K562 (cell line): ENCODE data around the gene CLCF1. TPM values are rescaled to one million over a fixed set of nuclear protein-coding genes. Genes with fewer than 3 reads are reported as not detected.

ENCODE experiments used
- ATF1 ChIP-seq, 2 experiments: fragments of 450-650 bp in 1 of 2; IDR thresholded peaks; 2 replicates each; pipeline ENCODE4 v1.6.1; 2016; ENCODE audit warnings: missing compliant biosample characterization in 1 of 2, missing genetic modification characterization in 1 of 2
- ATF7 ChIP-seq: fragments of 450-650 bp; IDR thresholded peaks from 2 replicates; pipeline ENCODE4 v1.7.1; 2014; ENCODE audit warnings: mild to moderate bottlenecking, moderate library complexity
- CHCHD3 ChIP-seq: fragments of 250-450 bp; sonication (Bioruptor Pico); IDR thresholded peaks from 2 replicates; pipeline ENCODE4 v2.1.2; 2022; ENCODE audit warnings: mild to moderate bottlenecking
- CHD4 ChIP-seq: fragments of 200-600 bp; sonication (generic); IDR thresholded peaks from 3 replicates; pipeline ENCODE4 v1.6.1; 2012; ENCODE audit warnings: low read depth, mild to moderate bottlenecking, mixed read lengths, low read length, inconsistent platforms; ENCODE audit not compliant: insufficient read depth, insufficient replicate concordance, poor library complexity, severe bottlenecking
- ETV5 ChIP-seq: sonication (generic); formaldehyde crosslinking; IDR thresholded peaks from 2 replicates; pipeline ENCODE4 v1.4.0; 2020; ENCODE audit warnings: low read depth, mild to moderate bottlenecking, missing genetic modification reagents
- HES1 ChIP-seq: fragments of 450-650 bp; IDR thresholded peaks from 2 replicates; pipeline ENCODE4 v1.6.1; 2016; ENCODE audit warnings: low read depth, mild to moderate bottlenecking, moderate library complexity
- JUNB ChIP-seq: fragments of 450-650 bp; formaldehyde crosslinking; conservative IDR thresholded peaks from 2 replicates; pipeline ENCODE4 v1.4.0; 2020; ENCODE audit warnings: mild to moderate bottlenecking
- KAT2B ChIP-seq: IDR thresholded peaks from one replicate; pipeline ENCODE4 v1.6.1; 2012; ENCODE audit warnings: low read depth, mild to moderate bottlenecking, control low read depth, inconsistent platforms, low read length, moderate library complexity
- NCOA2 ChIP-seq, 2 experiments: fragments of 450-650 bp; IDR thresholded peaks; 2 replicates each; pipeline ENCODE4 v1.6.1; 2018; ENCODE audit warnings: mild to moderate bottlenecking in 2 of 2, moderate library complexity in 1 of 2; ENCODE audit not compliant: partially characterized antibody in 2 of 2
- NR1H2 ChIP-seq: sonication (generic); formaldehyde crosslinking; IDR thresholded peaks from 2 replicates; pipeline ENCODE4 v1.4.0; 2020; ENCODE audit warnings: mild to moderate bottlenecking, missing genetic modification reagents
- SOX6 ChIP-seq: fragments of 450-650 bp; IDR thresholded peaks from 2 replicates; pipeline ENCODE4 v1.6.1; 2014; ENCODE audit warnings: mild to moderate bottlenecking
- SPI1 ChIP-seq: IDR thresholded peaks from 2 replicates; pipeline ENCODE4 v1.6.1; 2011; ENCODE audit warnings: low read depth, low read length, control low read depth, borderline replicate concordance
- STAT6 ChIP-seq: sonication (generic); formaldehyde crosslinking; IDR thresholded peaks from 2 replicates; pipeline ENCODE4 v1.8.1; 2023; ENCODE audit warnings: mild to moderate bottlenecking, missing genetic modification reagents
- TFAP4 ChIP-seq: sonication (generic); formaldehyde crosslinking; IDR thresholded peaks from 2 replicates; pipeline ENCODE4 v1.8.0; 2022; ENCODE audit warnings: missing genetic modification reagents, mild to moderate bottlenecking, moderate library complexity, borderline replicate concordance
- TRIM24 ChIP-seq, 2 experiments: fragments of 450-650 bp; IDR thresholded peaks; 2 replicates each; pipeline ENCODE4 v1.6.1; 2016
- USF1 ChIP-seq: sonication (generic); formaldehyde crosslinking; IDR thresholded peaks from 2 replicates; pipeline ENCODE4 v1.9.0; 2022; ENCODE audit warnings: mild to moderate bottlenecking, missing genetic modification reagents
- ZNF175 ChIP-seq: fragments of 200-800 bp; sonication (Bioruptor generic); IDR thresholded peaks from 2 replicates; pipeline ENCODE4 v1.6.1; 2016; ENCODE audit warnings: low read depth, mild to moderate bottlenecking, missing genetic modification characterization, missing compliant biosample characterization
- ZNF445 ChIP-seq: fragments of 250-450 bp; sonication (Bioruptor Pico); IDR thresholded peaks from 2 replicates; pipeline ENCODE4 v1.4.0; 2020; ENCODE audit warnings: low read depth, mild to moderate bottlenecking, moderate library complexity
- ZNF507 ChIP-seq: conservative IDR thresholded peaks from 2 replicates; pipeline ENCODE4 v1.6.1; 2017; ENCODE audit warnings: missing genetic modification characterization, missing compliant biosample characterization
- ZNF551 ChIP-seq: fragments of 250-450 bp; sonication (Bioruptor Pico); IDR thresholded peaks from 2 replicates; pipeline ENCODE4 v1.5.0; 2021; ENCODE audit warnings: mild to moderate bottlenecking, moderate library complexity
- ZNF584 ChIP-seq: fragments of 200-800 bp; sonication (Bioruptor generic); IDR thresholded peaks from 2 replicates; pipeline ENCODE4 v1.6.1; 2016; ENCODE audit warnings: low read depth, mild to moderate bottlenecking, missing genetic modification characterization, missing compliant biosample characterization
- polyA plus RNA-seq, 8 experiments: library from polyadenylated mRNA; depleted of rRNA in 4 of 8; stranded (reverse) in 5 of 8; unstranded in 3 of 8; fragments of >200 nt; fragmentation: Nextera tagmentation in 2 of 8; fragmentation: Illumina TruSeq in 1 of 8; extraction: Ambion mirVana in 2 of 8; extraction: Trizol in 1 of 8; gene quantifications; 2 replicates each; pipeline versions ENCODE4 v1.2.1 to v1.2.3, GENCODE V29; 2011 to 2014; ENCODE audit warnings: inconsistent platforms in 1 of 8, missing spikeins in 1 of 8
- total RNA-seq, 7 experiments: library from RNA; depleted of rRNA in 6 of 7; stranded (reverse); fragments of >200 nt in 6 of 7; fragmentation: Illumina TruSeq in 2 of 7; extraction: Trizol in 2 of 7; gene quantifications; 2 replicates each; pipeline versions ENCODE4 v1.2.1 to v1.2.3, GENCODE V29; 2011 to 2021; ENCODE audit warnings: low replicate concordance in 1 of 7

The CLCF1 gene
- total and polyA plus RNA-seq, 9 of the 15 experiments (the other 6 are each of a cell fraction or from before 2014, with no cell fraction given): 0.49 to 5.8 (median 3.0) TPM

- TF ChIP-seq STAT6 (CRISPR knock-in tag): 0 out of 2 replicates have a peak, but pooled peaks have one; percentile 47
- TF ChIP-seq ATF7: peak; percentile 69; the same call in 1 of the 2 replicates
- no peak for TF ChIP-seq NCOA2 (IDR thresholded peaks at IDR 0.05; ENCODE audit: partially characterized antibody in 2 of 2)
- peak; percentile 92 for TF ChIP-seq TFAP4 (CRISPR knock-in tag)
- no peak for TF ChIP-seq CHCHD3
- TF ChIP-seq ZNF507 (tag): no peak
- TF ChIP-seq NR1H2 (CRISPR knock-in tag): no peak
- TF ChIP-seq HES1: no peak
- 0 out of 2 replicates have a peak, but pooled peaks have one; percentile 32 for TF ChIP-seq ZNF175 (CRISPR knock-in tag)
- TF ChIP-seq USF1: no peak
- TF ChIP-seq ATF1 (CRISPR knock-in tag; IDR thresholded peaks at IDR 0.05): 0 out of 2 replicates have a peak, but pooled peaks have one; percentile 20
- TF ChIP-seq ATF1 (tag; IDR thresholded peaks at IDR 0.05): peak; percentile 71
- no peak for TF ChIP-seq KAT2B
- peak; percentile 42; the same call in 1 of the 2 replicates for TF ChIP-seq SOX6
- no peak for TF ChIP-seq ETV5 (CRISPR knock-in tag)
- TF ChIP-seq CHD4: no peak
- no peak for TF ChIP-seq SPI1
- TF ChIP-seq JUNB (CRISPR knock-in tag): no peak
- no peak for TF ChIP-seq TRIM24 (IDR thresholded peaks at IDR 0.05)
- TF ChIP-seq ZNF551 (CRISPR knock-in tag): no peak
- no peak for TF ChIP-seq ZNF445 (CRISPR knock-in tag)
- TF ChIP-seq ZNF584 (CRISPR knock-in tag): no peak
Observed at GRCh38 chr11:67420646-67421429, 47.4 kb upstream of the CLCF1 start (continued).
